Fibroblast of skin of back (primary cell): Measurements from ENCODE around the gene TUBGCP2.
A peak's percentile ranks its signal among the peaks of the same experiment; 100 is the strongest.
"Not testable (repeated sequence)": the region's sequence is repeated elsewhere in the genome, so short reads cannot be mapped to it uniquely, and the experiment has no call there.

Experiments
- DNase-seq: peaks from one replicate; pipeline ENCODE4 v3.0.0-alpha.2; 2013

The TUBGCP2 gene

DNA sequence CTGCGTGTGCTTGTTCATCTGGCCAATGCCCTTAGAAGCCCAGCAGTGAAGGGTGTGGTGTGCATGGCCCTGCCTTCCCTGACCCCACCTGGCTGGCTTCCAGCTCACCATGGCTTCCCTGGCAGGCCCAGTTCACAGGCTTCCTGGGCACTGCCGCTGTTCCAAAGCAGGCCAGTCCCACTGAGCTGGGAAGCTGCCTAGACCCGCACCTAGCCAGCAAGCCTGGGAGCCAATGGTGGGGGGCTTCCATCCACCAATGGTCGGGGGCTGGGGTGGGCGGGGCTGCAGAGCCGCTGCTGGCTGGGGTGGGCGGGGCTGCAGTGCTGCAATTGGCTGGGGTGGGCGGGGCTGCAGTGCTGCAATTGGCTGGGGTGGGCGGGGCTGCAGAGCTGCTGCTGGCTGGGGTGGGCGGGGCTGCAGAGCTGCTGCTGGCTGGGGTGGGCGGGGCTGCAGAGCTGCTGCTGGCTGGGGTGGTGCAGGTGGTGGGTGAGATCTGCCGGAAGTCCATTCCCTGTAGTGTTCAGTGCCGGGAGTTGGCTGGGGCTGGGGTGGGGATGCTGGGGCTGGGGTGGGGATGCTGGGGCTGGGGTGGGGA is 15.6 kb upstream of the TUBGCP2 start:
- peak; percentile 38 for DNase-seq

DNA sequence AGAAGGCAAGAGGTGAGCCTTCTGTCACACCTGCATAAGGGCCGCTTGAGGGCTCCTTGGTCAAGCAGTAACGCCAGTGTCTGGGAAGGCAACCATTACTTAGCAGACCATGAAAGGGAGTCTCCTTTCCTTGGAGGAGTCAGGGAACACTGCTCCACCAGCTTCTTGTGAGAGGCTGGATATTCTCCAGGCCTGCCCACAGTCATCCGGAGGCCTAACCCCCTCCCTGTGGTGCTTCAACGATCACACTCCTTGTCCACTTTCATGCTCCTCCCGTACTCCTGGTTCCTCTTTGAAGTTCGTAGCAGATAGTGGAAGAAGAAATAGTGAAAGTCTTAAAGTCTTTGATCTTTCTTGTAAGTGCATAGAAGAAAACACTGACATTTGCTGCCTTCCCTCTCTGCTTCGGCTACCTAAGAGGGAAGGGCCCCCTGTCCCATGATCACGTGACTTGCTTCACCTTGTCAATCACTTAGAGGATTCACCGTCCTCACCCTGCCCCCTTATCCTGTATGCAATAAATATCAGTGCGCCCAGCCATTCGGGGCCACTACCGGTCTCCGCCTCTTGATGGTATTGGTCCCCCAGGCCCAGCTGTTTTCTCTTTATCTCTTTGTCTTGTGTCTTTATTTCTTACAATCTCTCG is 13.5 kb upstream of the TUBGCP2 start:
- DNase-seq: not testable (repeated sequence)

DNA sequence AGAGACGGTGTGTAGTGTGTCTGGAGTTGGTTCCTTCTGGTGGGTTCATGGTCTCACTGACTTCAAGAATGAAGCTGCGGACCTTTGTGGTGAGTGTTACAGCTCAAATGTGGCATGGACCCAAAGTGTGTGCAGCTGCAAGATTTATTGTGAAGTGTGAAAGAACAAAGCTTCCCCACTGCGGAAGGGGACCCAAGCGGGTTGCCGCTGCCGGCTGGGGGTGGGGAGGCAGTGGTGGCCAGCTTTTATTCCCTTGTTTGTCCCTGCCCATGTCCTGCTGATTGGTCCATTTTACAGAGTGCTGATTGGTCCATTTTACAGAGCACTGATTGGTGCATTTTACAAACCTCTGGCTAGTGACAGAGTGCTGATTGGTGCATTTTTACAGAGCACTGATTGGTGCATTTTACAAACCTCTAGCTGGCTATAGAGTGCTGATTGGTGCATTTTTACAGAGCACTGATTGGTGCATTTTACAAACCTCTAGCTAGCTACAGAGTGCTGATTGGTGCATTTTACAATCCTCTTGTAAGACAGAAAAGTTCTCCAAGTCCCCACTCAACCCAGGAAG is 12.3 kb upstream of the TUBGCP2 start:
- not testable (repeated sequence) for DNase-seq

DNA sequence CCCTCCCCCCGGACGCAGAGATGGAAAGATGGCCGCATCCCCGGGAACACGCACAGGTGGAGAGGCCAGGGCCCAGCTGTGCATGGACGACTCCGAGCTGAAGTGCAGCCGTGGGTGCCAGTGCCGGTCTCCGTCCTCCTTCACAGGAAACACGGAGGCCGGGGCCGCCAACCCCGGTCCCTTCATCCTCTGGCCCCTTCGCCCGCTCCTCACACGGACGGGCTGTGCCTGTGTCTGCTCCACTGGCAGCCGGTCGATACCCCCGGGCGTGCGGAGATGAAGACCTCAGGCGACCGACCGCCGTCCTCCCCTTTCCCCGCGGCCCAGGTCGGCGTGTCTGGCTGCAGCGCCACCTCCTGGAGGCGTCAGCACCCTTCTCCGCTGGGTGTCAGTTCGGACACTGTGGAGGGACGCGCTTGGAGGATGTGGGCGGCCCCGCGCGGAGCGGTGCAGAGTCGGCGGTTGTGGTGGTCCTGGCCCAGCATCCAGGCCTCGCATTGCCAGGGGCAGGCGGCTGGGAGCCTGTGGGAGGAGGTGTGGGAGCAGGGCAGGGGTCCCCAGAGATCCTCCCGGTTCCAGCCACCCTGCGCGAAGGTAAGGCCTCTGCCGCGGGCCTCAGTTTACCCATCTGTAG is 9.9 kb upstream of the TUBGCP2 start:
- peak; percentile 58 for DNase-seq

DNA sequence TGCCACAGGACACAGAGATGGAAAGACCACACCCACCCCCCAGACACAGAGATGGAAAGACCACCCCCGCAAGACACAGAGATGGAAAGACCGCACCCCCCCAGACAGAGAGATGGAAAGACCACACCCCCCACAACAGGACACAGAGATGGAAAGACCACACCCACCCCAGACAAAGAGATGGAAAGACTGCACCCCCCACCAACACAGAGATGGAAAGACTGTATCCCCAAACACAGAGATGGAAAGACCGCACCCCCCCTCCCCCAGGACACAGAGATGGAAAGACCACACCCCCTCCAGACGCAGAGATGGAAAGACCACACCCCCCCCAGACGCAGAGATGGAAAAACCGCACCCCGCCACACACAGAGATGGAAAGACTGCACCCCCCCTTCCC is 8.1 kb upstream of the TUBGCP2 start:
- no peak for DNase-seq

DNA sequence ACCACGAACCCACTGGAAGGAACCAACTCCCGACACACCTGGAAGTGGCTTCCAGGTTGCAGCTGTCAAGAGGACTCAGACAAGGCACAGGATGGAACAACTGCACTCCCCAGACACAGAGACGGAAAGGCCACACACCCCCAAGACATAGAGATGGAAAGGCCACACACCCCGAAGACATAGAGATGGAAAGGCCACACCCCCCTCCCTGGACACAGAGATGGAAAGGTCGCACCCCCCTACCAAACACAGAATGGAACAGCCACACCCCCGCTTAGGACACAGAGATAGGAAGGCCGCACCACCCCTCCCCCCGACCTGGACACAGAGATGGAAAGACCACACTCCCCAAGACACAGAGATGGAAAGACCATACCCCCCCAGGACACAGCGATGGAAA is 7.6 kb upstream of the TUBGCP2 start:
- no peak for DNase-seq

DNA sequence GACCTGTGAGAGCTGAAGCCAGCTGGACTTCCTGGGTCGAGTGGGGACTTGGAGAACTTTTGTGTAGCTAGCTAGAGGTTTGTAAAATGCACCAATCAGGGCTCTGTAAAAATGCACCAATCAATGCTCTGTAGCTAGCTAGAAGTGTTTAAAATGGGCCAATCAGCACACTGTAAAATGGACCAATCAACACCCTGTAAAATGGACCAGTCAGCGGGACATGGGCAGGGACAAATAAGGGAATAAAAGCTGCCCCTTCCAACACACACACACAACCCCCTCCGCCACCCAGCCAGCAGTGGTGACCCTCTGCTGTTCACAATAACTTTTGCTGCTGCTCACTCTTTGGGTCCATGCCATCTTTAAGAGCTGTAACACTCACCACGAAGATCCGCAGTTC is 7.2 kb upstream of the TUBGCP2 start:
- DNase-seq: no peak

DNA sequence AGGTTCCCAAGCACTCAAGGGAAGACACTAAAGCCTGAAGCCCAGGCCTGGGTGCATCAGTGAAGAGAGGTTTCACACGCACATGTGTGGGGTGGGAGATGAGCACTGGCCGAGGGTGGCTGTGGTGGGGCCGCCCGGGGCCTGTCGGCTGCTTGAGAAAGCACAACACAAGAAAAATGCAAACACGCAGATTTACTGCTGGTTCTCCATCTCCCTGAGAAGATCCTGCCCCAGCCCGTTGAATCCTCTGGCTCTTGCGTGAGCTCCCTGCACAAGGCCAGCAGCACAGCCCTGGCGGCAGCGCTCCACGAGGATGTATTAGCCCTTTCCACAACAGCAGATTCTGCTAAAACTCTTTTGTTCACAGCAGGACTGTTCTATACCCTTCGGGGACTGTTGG is 6.2 kb upstream of the TUBGCP2 start:
- no peak for DNase-seq

DNA sequence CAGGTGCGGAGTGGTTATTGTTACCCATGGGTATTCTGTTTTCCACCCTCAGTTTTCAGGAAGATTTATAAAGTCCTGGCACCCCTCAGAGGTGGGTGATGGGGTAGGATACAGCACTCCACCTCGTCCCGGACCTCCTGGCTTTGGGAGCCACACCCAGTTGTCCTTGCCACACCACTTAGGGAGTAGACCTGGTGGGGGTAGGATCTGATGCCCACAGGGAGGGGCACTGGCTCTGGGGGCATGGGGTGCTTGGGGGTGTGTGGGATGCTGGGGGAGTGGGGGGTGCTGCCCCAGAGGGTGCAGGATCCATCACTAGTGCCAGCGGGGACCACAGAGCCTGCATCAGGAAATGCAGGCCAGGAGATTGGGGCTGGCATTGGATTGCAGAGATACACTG is 4.5 kb upstream of the TUBGCP2 start:
- no peak for DNase-seq

DNA sequence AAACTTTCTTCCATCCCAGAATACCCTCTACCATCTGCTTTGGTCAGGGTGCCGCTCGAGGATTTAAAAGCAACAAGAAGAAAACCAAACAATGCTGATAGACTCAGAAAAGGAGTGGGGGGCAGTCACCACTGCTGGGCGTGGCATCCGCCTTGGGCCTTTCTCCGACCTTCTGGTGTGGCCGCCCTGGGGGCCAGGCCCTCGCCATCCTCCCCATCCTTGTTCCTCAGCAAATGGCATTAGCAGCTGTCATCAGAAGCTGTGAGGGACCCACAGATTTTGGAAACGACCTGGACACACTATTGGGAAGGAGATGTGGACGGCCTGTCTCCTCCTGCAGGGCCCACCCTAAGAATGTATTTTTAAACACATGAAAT is 4.1 kb upstream of the TUBGCP2 start:
- DNase-seq: no peak

DNA sequence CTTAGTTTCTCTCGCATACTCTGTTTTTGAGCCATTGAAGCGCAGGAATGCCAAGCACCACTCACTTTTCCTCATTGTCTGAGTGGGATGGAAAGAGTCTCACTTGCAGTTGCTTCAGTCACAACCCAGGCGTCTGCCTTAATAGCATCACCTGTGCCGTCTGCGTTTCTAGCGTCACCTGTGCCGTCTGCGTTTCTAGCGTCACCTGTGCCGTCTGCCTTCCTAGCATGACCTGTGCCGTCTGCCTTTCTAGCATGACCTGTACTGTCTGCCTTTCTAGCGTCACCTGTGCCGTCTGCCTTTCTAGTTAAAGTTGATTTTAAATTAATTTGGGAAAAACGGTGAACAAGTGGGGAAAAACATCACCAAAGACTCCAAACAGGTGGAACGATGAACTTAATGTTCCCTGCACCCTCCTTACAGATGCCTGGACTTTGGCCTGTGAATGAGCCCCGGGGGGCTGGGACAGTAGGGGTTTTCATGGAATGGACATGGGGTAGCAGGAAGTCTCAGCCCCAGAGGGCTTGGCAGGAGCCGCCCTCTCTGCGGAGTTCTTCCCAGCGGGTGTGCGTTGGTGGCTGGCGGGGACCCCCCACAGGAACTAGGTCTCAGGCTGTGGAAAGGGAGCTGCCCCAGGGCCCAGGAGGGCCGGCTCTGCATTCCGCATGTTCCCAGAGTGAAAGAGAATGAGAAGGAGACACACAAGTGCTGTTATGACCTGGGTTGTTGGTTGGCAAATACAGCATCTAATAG is 3.5 kb upstream of the TUBGCP2 start:
- no peak for DNase-seq

DNA sequence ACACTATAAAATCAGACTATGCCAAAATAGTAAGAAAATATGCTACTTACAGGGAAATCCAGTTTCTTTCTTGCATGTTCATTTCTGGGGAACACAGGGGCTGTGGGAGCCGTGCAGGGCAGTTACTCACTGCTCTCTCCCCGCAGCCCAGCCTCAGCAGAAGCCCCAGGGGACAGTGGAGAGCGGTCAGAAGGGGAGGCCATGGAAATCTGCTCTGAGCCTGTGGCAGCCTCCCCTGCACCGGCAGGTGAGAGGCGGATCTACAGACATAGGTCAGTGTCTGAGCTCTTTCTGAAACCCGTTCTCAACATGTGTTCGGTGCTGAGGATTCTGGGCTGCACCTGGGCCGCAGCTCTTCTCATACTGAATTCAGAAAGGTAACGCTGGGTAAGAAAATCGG is 2.9 kb upstream of the TUBGCP2 start:
- no peak for DNase-seq

DNA sequence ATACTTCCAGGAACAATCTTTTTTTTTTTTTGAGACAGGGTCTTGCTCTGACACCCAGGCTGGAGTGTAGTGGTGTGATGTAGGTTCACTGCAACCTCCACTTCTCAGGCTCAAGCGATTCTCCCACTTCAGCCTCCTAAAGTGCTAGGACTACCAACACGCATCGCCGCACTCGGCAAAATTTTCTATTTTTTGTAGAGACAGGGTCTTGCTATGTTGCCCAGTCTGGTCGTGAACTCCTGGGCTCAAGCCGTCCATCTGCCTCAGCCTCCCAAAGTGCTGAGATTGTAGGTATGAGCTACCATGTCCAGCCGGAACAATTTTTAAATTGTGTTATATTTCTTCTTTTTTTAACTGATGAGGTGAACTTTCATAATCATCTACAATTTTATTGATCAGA is 2.1 kb upstream of the TUBGCP2 start:
- no peak for DNase-seq

DNA sequence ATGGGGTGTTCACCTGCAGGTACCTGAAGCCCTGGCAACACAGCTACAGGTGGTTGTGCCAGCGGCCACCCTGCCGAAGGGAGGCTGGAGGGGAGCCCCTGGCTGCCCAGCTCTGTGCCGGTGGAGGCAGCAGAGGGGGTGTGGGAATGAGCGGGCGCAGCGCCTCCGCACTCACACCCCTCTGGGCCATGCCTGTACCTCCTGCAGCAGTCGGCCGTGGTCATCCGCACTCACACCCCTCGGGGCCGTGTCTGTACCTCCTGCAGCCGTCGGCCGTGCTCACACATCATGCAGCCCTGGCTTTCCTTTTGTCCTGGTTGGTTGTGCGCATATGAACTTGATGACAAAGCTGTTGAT is 1.7 kb upstream of the TUBGCP2 start:
- DNase-seq: no peak

DNA sequence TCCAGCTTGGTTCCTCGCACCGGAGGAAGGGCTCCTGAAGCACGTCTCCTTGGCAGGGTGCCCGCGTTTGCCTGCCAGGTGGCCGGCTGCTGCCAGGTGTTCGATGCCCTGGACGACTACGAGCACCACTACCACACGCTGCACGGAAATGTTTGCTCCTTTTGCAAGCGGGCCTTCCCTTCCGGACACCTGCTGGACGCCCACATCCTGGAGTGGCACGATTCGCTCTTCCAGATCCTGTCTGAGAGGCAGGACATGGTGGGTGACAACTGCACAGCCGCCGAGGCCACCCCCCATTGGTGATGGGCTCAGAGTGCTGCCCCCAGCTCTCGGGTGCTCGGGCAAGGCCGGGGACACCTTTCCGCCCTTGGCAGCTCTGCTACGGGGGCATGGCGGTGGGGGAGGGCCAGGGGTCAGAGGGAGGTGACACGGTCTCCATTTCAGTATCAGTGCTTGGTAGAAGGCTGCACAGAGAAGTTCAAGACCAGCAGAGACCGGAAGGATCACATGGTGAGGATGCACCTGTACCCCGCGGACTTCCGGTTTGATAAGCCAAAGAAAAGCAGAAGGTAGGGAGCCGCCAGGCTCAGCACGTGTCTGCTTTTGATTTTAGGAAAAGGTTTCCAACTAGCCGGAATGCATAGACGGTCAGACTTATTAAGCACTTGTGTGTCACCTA is 1.2 kb upstream of the TUBGCP2 start:
- DNase-seq: no peak

DNA sequence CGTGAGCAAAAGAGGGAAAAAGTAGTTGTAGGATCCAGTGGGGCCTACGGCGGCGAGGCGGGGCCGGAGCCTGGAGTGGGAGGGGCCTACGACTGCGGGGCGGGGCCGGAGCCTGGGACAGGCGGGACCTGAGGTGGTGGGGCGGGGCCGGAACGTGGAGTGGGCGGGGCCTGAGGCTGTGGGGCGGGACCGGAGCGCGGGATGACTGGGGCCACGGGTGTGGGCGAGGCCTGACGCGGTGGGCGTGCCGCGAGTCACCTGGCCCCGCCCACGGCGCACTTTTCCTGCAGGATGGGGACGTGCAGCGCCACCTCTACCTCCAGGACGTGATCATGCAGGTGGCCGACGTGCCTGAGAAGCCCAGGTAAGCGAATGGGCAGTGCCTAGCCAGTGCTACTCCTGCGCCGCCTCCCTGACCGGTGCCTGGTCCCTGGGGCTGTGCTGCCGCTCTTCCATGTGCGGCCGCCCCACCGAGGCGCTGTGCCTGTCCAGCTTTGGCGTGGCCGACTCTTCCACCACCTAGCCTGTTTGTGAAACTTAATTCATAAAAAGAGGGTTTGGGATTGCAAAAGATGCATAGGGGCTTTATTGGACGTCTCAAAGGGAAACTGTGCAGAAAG is 538 bp upstream of the TUBGCP2 start:
- peak; percentile 85 for DNase-seq

DNA sequence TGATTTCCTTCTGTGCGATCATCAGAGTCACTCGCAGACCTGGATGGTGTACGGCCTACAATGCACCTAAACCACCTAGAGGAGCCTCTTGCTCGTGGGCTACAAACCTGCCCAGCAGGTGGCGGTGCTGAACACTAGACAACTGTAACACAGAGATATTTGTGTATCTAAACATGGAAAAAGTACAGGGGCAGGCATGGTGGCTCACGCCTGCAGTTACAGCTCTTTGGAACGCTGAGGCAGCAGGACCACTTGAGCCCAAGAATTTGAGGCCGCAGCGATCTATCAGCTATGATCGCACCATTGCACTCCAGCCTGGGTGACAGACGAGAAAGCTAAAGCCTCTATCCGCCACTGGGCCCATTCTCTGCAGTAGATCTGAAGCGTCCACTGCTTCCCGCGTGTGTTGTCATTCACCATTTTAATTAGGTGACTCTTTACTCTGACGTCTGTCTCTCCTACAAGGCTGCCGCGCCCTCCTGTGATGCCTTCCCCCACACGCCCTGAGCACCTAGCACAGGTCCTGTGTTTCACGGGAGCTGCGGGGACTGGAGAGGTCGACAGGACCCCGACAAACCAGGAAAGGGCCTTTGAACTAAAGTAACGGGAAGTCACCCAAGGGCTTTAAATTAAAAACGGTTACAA is 774 bp downstream of the TUBGCP2 start:
- DNase-seq: peak; percentile 51

DNA sequence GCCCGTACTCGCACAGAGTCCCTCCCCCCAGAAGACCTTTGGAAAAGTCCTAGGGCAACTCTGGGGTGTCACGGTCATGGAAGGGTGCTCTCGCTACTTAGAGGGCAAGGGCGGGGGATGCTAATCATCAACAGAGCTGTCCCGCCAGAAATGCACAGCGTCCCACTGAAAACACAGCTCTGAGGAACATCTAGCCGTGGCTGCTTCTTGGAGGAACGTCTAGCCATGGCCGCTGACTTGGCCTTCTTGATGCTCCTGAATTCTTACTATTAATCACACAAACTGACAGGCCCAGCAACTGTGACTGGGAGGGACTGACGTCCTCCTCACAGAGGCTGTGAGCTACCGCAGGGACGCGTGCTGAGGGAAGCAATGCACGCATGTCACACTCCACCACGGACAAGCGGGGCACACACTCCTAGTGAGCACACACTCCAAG is 1.7 kb downstream of the TUBGCP2 start:
- no peak for DNase-seq

DNA sequence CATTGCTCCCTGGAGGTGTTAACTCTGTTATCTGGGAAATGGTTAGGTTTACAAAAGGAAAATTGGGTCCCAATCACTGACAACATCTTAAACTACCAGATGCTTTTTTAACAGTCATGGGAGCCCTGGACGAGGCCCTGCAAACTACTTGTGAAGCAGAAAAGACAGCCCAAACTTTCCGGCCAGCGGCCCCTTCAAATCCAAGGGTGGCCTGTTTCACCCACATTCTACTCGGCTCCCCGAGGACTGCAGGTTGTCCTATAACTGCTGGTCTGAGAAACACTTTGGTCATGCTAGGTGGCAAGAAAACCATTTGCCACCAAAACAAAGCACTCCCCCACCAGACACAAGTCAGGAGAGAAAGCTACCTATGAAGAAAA is 2.6 kb downstream of the TUBGCP2 start:
- DNase-seq: no peak

DNA sequence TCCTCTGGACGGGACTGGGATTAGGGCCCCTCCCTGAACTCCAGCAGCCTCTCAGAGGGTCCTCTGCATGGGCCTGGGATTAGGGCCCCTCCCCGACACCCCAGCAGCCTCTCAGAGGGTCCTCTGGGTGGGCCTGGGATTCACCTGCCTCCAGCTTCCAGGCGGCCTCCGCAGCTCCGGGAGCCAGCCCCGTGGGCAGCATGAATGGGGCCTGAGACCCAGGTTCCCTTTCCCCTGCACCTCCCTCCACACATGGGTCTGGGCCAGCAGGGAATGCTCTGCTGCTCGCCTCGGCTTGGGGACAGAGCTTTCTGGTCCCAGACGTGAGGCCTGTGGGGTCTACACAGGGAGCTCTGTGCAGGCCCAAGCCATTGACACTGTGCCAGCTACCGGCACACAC is 5.5 kb downstream of the TUBGCP2 start:
- DNase-seq: no peak

DNA sequence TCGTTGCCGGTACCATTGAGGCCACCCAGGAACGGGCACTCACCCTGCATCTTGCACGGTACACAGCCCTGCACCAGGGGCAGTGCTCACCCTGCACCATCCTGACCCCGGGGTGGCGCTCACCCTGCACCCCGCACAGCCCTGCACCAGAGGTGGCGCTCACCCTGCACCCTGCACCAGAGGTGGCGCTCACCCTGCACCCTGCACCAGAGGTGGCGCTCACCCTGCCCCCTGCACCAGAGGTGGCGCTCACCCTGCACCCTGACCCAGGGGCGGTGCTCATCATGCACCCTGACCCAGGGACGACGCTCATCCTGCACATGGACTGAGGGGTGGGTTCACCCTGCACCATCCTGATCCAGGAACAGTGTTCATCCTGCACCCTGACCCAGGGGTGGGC is 6.4 kb downstream of the TUBGCP2 start:
- no peak for DNase-seq

DNA sequence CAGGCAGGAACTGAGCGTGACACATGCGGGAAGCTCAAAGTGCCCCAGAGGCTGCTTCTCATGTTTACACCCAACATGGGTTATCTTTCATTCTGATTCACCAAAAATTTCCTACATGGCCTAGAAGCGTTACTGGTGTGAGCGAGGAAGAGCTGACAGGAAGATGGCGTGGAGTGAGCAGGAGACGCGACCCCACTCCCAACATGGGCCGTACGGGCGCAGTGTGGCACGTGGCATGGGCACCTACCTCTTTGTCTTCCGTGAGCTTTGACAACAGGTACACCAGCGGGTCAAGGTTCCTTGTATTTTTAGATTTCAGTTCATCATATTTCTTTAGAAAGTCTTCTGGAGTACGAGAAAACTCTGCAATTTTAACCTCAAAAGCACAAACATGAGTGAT is 8.9 kb downstream of the TUBGCP2 start:
- DNase-seq: no peak
